HG02759 (cell line): ENCODE measurements around the gene SUPT7L.

Source experiments
- ATAC-seq: cut with Tn5 transposase; IDR thresholded peaks from one replicate; pipeline ENCODE4 v1.9.1; 2021; ENCODE audit warnings: mild to moderate bottlenecking, moderate library complexity; ENCODE audit not compliant: unreplicated experiment

SUPT7L gene

GRCh38 chr2:27663285-27664153 is at the start of gene SUPT7L, which contains the start of gene SLC4A1AP:
SUPT7L (minus strand) TSS chr2:27663614; CDS start chr2:27662192, 1,422 bp downstream.
SLC4A1AP (plus strand) TSS chr2:27663889; CDS start chr2:27663915, 26 bp downstream.
- peak; percentile 81 for ATAC-seq

GRCh38 chr2:27713201-27713600 is 49.8 kb upstream of the SUPT7L start:
- no peak for ATAC-seq

GRCh38 chr2:27712522-27712921 is 49.1 kb upstream of the SUPT7L start:
- ATAC-seq = no peak

- no peak for ATAC-seq
Measured at GRCh38 chr2:27711804-27712203, 48.4 kb upstream of the SUPT7L start.

GRCh38 chr2:27710640-27711430 is 47.4 kb upstream of the SUPT7L start:
- ATAC-seq = no peak

DNA sequence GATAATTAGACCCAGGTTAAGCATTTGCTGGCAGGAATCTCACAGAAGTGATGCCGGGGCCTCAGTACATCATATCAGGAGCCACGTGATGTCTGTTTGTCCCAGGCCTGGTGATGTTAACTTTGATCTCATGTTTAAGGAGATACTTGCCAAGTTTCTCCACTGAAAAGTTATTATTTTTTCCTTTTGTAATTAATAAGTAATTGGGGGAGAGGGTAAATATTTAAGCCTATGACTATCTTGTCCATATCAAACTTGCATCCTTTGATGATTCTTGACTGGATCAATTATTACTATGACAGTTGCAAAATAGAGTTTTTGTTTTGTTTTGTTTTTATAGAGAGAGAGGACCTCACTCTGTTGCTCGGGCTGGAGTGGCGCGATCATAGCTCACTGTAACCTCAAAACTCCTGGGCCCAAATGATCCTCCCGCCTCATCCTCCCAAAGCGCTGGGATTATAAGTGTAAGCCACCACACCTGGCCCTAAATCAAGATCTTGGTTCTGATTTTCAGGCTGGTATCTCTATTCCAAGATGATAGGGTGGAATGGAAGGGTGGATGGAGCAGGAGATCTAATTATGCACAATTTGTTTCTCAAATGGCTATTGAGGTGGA is 46.7 kb upstream of the SUPT7L start:
- no peak for ATAC-seq

DNA sequence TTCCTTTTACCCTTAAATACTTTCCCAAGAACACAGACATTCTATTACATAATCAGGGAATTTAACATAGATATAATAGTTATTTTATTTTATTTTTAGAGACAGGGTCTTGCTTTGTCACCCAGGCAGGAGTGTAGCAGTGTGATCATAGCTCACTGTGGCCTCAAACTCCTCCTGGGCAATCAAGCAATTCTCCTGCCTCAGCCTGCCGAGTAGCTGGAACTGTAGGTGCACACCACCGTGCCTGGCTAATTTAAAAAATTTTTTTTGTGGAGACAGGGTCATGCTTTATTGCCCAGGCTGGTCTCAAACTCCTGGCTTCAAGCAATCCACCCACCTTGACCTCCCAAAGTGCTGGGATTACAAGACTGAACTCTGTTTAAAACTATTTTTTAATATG is 45.9 kb upstream of the SUPT7L start:
- no peak for ATAC-seq

- ATAC-seq = no peak
Measured at GRCh38 chr2:27708666-27709065, 45.3 kb upstream of the SUPT7L start.

GRCh38 chr2:27708257-27708654 is 44.8 kb upstream of the SUPT7L start:
- no peak for ATAC-seq

- ATAC-seq = no peak
Measured at GRCh38 chr2:27707462-27708256, 44.2 kb upstream of the SUPT7L start.

GRCh38 chr2:27705851-27706622 is 42.6 kb upstream of the SUPT7L start:
- no peak for ATAC-seq

DNA sequence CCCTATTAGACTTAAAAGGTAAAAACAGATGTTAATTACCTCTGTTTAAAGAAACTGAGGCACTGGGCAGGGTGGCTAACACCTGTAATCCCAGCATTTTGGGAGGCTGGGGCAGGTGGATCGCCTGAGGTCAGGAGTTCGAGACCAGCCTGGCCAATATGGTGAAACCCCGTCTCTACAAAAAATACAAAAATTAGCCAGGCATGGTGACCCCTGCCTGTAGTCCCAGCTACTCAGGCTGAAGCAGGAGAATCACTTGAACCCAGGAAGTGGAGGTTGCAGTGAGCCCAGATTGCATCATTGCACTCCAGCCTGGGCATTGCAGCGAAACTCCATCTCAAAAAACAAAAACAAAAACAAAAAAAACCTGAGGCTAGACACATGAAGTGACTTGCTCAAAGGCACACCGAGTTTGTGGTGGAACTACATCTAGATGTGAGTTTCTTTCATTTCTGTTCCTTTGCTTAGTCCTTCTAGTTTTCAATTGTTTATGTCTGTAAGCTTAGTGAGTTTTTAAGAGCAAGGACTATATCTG is 41.0 kb upstream of the SUPT7L start:
- ATAC-seq = no peak

GRCh38 chr2:27703638-27704341 is 40.4 kb upstream of the SUPT7L start:
- ATAC-seq = peak; percentile 59

GRCh38 chr2:27702302-27702701 is 38.9 kb upstream of the SUPT7L start:
- ATAC-seq = no peak

DNA sequence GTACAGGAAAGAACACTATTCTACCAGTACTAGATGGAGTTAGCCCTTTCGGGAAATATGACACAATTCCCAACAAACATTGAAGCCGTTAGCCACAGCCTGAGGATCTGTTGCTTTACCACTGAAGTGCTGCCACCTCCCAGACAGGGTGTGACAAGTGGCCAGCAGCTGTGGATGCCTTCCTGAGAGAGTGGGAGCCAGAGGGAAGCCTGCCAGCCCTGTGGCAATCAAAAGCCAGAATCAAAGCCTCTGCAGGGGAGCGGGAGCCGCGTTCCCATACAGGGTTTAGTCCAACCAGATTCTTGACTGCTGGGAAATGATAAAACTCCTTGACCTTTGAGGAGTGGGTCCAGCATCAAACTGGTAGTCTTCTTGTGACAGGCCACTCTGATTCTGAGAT is 38.3 kb upstream of the SUPT7L start:
- no peak for ATAC-seq

GRCh38 chr2:27697660-27698059 is 34.2 kb upstream of the SUPT7L start:
- no peak for ATAC-seq

GRCh38 chr2:27690052-27690451 is 26.6 kb upstream of the SUPT7L start:
- ATAC-seq = no peak

GRCh38 chr2:27689424-27689823 is 26.0 kb upstream of the SUPT7L start:
- ATAC-seq = no peak

DNA sequence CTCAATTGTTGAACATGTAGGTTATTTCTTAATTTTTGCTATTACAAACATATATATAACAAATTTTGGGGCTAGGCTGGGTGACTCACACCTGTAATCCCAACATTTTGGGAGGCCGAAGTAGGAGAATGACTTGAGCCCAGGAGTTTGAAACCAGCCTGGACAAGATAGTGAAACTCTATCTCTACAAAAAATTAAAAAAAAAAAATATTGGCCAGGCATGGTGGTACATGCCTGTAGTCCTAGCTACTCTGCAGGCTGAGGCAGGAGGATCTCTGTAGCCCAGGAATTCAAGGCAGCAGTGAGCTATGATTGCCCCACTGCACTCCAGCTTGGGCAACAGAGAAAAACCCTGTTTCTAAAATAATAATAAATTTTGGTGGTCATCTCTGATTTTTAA is 23.8 kb upstream of the SUPT7L start:
- no peak for ATAC-seq
